Cardiac muscle cell (in vitro differentiated cells and primary cell): Measurements from ENCODE around the gene PCK1. TPM values are rescaled to one million over a fixed set of nuclear protein-coding genes. Genes with fewer than 3 reads are reported as not detected.

Experiments used
- DNase-seq, 2 donors: peaks; one replicate each; pipeline versions ENCODE4 v3.0.0 to v3.0.0-alpha.2; 2010 to 2017; ENCODE audit warnings: low read depth in 1 of 2, low spot score in 1 of 2
- H3K27ac ChIP-seq: fragments of 200-600 bp; sonication (generic); 2 replicates; pipeline ENCODE4 v1.5.1; 2016
- H3K27me3 ChIP-seq: fragments of 200-600 bp; sonication (generic); 2 replicates; pipeline ENCODE4 v1.6.0; 2016; ENCODE audit warnings: control low read depth
- H3K36me3 ChIP-seq: fragments of 200-600 bp; sonication (generic); 2 replicates; pipeline ENCODE4 v1.5.1; 2016; ENCODE audit warnings: control low read depth
- H3K4me1 ChIP-seq: fragments of 200-600 bp; sonication (generic); 2 replicates; pipeline ENCODE4 v1.8.1; 2017; ENCODE audit warnings: low read depth, mild to moderate bottlenecking, mixed run types
- H3K4me3 ChIP-seq: fragments of 200-600 bp; sonication (generic); 2 replicates; pipeline ENCODE4 v1.5.1; 2016; ENCODE audit warnings: mild to moderate bottlenecking
- H3K9me3 ChIP-seq: fragments of 200-600 bp; sonication (generic); 2 replicates; pipeline ENCODE4 v1.5.1; 2017; ENCODE audit warnings: low read depth, mild to moderate bottlenecking, control low read depth
- polyA plus RNA-seq: library from polyadenylated mRNA; unstranded; fragments of >200 nt; fragmentation: Nextera tagmentation; extraction: Ambion mirVana; gene quantifications from 2 replicates; pipeline ENCODE4 v1.2.1, GENCODE V29; 2016
- total RNA-seq: library from RNA; depleted of rRNA; stranded (reverse); fragments of >200 nt; gene quantifications from 2 replicates; pipeline ENCODE4 v1.2.3, GENCODE V29; 2016
- TF ChIP-seq, protein P1 (sequence below): IDR thresholded peaks from 2 replicates; pipeline ENCODE4 v1.5.1; 2012; ENCODE audit warnings: low read depth, mild to moderate bottlenecking, low read length

Gene PCK1
- total and polyA plus RNA-seq, 2 experiments from 2014 or later = 1.6 TPM; not detected in 1

DNA sequence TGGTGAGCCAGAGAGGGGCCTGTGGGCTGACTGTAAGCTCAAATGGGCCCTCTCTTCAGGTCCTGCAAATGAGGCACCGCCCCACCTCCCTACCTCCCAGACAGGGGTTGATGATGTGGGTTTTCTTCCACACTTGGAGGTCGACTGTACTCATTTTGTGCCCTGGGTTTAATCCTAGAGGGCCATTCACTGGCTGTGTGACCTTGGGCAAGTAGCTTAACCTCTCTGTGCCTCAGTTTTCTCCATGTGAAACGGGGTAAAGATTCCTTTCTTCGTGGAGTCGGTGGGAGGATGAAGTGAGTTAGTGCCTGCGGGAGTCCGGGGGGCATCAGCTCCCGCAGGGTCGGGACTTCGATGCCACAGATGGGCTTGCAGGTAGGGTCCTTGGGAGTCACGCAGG is 35.4 kb downstream of the PCK1 start:
- H3K36me3 ChIP-seq = no peaks in the 10 kb centered on the region
- DNase-seq = no peak
- H3K9me3 ChIP-seq = no peaks in the 10 kb centered on the region
- H3K4me3 ChIP-seq = no peak overlapping the region
- no peak overlapping the region for H3K27ac ChIP-seq
- H3K4me1 ChIP-seq = peaks cover 7% of the 10 kb centered on the region
- TF ChIP-seq, protein P1, sequence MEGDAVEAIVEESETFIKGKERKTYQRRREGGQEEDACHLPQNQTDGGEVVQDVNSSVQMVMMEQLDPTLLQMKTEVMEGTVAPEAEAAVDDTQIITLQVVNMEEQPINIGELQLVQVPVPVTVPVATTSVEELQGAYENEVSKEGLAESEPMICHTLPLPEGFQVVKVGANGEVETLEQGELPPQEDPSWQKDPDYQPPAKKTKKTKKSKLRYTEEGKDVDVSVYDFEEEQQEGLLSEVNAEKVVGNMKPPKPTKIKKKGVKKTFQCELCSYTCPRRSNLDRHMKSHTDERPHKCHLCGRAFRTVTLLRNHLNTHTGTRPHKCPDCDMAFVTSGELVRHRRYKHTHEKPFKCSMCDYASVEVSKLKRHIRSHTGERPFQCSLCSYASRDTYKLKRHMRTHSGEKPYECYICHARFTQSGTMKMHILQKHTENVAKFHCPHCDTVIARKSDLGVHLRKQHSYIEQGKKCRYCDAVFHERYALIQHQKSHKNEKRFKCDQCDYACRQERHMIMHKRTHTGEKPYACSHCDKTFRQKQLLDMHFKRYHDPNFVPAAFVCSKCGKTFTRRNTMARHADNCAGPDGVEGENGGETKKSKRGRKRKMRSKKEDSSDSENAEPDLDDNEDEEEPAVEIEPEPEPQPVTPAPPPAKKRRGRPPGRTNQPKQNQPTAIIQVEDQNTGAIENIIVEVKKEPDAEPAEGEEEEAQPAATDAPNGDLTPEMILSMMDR = no peak
- no peaks in the 10 kb centered on the region for H3K27me3 ChIP-seq

DNA sequence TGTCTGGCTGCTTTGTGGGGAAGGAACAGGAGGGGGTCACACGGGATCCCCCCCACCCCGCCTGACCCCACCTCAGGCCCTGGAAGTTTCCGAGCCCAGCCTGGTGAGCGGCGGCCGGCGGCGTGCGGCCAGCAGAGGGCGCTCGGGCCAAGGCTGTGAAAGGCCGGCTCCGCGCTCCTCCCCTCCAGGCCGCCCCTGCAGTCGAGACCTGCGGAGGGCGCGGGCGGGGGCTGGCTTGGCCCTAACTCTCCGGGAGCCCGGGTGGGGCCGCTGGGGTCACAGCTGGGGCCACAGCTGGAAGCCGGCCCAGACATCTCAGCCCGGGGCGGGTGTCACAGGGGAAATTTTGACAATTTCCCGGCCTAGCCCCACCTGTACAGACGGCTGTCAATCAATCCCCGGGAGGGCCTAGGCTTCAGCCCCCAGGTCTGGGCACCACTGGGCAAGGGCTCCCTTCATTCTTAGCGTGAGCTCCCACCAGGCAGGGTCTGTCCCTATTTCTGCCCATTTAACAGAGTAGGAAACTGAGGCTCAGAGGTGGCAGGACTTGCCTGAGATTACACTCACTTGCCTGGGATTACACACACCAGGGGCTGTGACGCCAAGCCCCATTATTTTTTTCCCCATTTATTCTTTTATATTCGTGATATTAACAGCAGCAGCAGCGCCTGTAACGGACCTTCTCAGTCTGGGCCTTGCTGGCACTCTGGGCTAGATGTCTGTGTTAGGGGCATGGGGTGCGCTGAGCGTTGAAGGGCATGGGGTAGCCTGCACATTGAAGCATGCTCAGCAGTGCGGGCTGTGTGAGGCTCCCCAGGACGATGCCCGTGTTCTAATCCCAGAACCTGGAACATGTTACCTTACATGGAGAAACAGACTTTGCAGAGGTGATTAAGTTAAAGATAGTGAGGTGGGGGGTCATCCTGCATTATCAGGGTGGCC is 36.4 kb downstream of the PCK1 start:
- peak; percentile 60 to 84 for DNase-seq
- peaks cover 7% of the 10 kb centered on the region for H3K4me1 ChIP-seq
- no peaks in the 10 kb centered on the region for H3K9me3 ChIP-seq
- TF ChIP-seq, protein P1 = peak; percentile 86
- no peak overlapping the region for H3K4me3 ChIP-seq
- no peaks in the 10 kb centered on the region for H3K27me3 ChIP-seq
- no peak overlapping the region for H3K27ac ChIP-seq
- no peaks in the 10 kb centered on the region for H3K36me3 ChIP-seq

DNA sequence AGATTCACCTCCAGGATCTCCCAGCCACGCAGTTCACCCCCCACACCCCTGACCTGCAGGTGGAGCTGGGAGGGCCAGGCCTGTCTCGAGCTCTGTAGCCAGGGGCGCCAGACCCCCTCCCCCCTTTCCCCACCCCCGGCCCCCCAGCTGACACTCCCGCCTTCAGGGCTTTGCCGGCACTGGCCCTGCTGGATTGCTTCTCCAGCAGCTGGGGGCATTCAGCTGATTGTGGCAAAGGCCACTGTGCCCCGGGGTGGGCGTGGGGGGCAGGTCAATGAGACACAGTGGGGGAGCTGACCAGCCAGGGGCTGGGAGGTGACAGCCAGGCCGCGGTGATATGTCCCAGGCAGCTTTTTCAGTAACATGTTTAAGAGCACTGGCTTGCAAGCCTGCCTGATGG is 37.1 kb downstream of the PCK1 start:
- Histone ChIP-seq H3K27ac (no peak overlapping the region), H3K36me3 (no peaks in the 10 kb centered on the region), H3K9me3 (no peaks in the 10 kb centered on the region), H3K4me1 (peaks cover 7% of the 10 kb centered on the region), H3K27me3 (no peaks in the 10 kb centered on the region), H3K4me3 (no peak overlapping the region)
- TF ChIP-seq, protein P1 = no peak
- DNase-seq = peak in 1 of 2 donors; percentile 37

- H3K4me3 ChIP-seq = no peak overlapping the region
- TF ChIP-seq, protein P1 = no peak
- H3K27me3 ChIP-seq = no peaks in the 10 kb centered on the region
- H3K36me3 ChIP-seq = no peaks in the 10 kb centered on the region
- H3K9me3 ChIP-seq = no peaks in the 10 kb centered on the region
- H3K4me1 ChIP-seq = peaks cover 7% of the 10 kb centered on the region
- DNase-seq = no peak
- H3K27ac ChIP-seq = no peak overlapping the region
These were observed 37.6 kb downstream of the PCK1 start for GRCh38 chr20:57598491-57598890.

DNA sequence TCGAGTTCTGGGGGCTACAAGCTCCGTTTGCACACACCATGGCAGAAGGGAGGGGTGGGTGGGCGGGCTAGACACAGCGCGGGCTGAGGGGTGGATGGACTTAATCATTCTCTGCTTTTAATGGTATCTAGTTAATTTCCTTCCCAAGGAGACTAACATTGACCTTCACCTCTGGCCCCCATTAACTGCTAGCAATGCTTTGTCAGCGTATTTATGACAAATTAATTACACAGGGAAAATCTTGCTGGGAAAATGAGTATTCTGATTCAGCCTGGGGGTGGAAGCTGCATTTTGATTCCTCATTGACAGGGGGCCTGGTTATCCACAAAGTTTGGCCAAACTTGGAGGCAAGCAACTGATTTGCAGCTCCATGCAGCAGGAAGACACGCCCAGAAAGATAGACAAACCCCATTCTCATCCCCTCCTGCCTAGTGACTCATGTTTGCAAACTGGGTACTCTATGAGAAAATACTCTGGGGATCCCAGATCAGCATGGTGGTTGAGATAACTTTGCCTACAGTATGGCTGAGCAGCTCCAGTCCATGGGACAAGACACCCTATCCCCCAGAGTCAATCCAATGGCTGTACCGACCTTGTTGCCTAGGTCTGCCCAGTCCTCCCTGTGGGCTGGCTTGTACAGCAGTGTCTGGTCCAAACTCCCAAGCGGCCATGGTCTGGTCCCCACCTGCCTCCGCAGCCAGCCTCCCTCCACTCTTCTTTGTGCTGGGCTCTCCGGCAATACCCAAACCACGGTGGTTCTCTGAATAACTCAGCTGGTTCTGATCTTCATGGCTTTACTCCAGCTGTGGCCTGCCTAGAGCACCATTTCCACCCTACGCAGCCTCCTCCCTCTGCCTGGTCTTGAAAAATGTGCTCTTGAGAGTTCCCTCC is 39.7 kb downstream of the PCK1 start:
- TF ChIP-seq, protein P1 = no peak
- peaks cover 7% of the 10 kb centered on the region for H3K4me1 ChIP-seq
- no peaks in the 10 kb centered on the region for H3K27me3 ChIP-seq
- no peaks in the 10 kb centered on the region for H3K9me3 ChIP-seq
- no peaks in the 10 kb centered on the region for H3K36me3 ChIP-seq
- no peak overlapping the region for H3K27ac ChIP-seq
- no peak overlapping the region for H3K4me3 ChIP-seq
- no peak for DNase-seq
